ENCODE results near the gene PTPRG.
"Not testable (repeated sequence)": the region's sequence is repeated elsewhere in the genome, so short reads cannot be mapped to it uniquely, and the experiment has no call there.

The PTPRG gene

GRCh38 chr3:62036726-62037125, 475.4 kb downstream of the PTPRG start:
- DNase-seq: no peak

- DNase-seq: not testable (repeated sequence)
Measured at GRCh38 chr3:62038798-62039197, 477.4 kb downstream of the PTPRG start.

DNA sequence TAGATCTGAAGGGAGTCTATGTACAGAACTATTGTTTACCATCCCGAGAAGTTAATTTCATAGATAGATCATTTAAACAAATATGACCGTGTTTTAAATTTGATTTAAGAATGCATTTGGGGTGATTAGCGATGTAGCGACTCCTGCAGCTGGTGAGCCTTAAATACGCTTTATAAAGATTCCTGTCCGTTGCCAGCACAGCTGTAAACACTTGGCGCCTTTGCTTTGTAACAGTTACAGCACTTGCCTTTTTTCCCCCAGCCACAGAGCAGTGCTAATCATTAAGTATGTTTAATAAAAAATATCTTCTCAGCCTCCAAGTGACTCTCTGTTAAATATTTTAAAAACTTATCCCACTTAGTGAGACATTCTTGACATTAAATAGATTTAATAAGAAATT, 478.2 kb downstream of the PTPRG start:
- no peak for DNase-seq

DNA sequence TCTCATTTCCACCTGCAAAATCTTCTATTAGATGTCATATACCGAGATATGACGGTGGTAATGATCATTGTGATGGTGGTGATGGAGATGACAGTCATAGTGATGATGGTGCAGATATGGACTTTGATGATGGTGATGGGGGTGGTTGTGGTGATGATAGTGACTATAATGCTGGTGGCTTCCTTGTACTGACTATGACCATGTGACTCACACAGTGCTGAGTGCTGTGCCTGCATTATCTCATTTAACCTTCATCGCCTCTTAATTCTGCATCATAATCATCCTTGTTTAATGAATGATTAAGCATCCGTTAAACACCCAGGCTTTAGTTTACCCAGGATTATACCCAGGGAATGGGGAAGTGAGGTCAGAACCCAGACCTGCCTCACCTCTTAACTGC, 480.3 kb downstream of the PTPRG start:
- DNase-seq: no peak

GRCh38 chr3:62044874-62045411, 483.6 kb downstream of the PTPRG start:
- no peak for DNase-seq

GRCh38 chr3:62046326-62046725, 485.0 kb downstream of the PTPRG start:
- DNase-seq: no peak

- no peak for DNase-seq
Measured at GRCh38 chr3:62048577-62048976, 487.2 kb downstream of the PTPRG start.

DNA sequence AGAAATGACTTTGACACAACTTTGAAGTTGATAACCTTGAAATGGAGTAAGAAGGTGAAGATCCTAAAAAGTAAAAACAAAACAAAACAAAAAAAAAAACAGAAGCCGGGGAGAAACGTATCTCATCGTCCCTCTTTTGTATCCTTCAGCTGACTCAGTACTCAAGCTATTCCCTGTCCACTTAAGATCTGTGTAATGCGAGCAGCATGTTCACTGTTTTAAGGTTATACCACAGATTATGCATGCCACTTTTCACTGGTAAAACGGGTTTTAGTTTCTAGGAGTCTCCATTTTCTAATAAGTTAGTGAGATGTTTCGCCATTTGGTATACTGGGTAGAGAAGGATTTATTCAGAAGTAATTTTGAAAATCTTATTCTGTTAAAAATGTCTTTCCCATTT, 487.7 kb downstream of the PTPRG start:
- no peak for DNase-seq

DNA sequence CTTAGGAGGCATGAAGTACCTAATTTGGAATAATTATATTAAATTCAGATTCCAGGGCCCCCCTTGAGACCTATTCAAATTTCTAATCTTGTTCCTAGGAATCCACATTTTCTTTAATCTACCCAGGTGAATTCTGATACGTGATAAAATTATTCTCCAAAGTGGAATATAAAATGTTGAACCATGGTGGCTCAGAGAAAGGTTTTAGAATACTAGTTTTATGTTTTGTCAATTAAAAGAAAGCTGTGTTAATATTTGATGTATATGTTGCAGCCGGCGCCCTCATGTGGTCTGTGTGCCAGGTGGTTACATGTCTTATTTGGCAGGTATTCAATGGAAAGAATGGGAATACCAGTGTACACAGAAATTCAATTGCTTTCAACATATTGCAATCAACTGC, 490.1 kb downstream of the PTPRG start:
- DNase-seq: no peak

DNA sequence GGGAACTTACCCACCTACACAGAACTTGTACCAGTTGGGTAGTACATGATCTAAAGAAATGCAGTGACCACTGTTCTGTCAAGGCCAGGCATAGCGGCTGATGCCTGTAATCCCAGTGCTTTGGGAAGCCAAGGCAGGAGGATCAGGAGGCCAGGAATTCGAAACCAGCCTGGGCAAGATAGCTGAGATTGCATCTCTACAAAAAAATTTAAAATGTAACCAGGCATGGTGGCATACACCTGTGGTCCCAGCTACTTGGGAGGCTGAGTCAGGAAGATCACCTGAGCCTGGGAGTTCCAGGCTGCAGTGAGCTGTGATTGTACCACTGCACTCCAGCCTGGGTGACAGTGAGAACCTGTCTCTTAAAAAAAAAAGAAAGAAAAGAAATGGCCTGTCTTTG, 491.0 kb downstream of the PTPRG start:
- no peak for DNase-seq

DNA sequence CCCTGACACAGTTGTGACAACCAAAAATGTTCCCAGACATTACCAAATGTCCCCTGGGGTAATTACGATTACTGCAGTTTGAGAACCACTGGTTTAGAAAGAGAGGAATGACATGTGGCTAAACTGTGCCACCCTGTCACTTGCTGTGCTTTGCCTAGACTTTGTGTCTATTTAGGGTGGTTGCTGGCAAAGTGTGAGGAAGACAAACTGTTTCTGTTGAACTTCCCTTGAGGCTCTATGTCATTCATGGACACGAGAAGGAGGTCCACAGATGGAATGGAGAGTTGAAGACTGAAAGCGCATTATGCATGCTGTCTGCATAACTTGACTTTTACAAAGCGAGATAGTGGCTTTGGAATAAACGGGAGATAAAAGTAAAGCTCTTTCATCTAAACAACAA, 495.3 kb downstream of the PTPRG start:
- DNase-seq: no peak

DNA sequence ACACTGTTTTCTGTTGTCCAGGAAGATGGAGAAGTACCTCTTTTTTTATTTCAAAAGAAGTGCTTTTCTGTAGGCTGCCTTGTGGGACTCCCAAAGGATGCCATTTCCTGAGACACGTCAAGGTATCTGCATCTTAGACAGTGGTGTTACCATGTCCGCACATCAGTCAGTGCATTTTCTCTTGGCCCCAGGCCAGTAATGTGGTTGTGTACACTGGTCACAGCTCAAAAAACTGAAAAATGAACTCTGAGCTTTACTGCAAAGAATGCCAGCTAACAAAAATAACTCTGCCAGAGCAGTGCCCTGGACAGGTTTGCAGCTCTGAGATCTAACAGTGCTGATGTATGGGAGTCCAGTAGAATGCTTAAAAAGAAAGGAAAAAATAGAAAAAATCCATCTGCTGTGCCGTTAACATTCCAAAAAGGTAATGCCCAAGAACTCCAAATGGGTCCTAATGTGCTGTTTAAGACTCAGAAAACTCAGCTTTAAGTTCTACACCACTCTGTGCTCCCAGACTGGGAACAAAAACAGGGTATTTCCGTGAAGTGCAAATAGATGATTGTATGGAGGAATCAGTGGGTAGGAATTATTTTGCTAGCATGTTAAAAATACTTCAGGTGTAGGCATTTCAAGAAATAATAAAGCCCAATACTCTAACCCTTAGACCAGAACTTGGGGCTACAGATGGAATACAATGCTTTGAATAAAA, 496.1 kb downstream of the PTPRG start:
- DNase-seq: no peak

DNA sequence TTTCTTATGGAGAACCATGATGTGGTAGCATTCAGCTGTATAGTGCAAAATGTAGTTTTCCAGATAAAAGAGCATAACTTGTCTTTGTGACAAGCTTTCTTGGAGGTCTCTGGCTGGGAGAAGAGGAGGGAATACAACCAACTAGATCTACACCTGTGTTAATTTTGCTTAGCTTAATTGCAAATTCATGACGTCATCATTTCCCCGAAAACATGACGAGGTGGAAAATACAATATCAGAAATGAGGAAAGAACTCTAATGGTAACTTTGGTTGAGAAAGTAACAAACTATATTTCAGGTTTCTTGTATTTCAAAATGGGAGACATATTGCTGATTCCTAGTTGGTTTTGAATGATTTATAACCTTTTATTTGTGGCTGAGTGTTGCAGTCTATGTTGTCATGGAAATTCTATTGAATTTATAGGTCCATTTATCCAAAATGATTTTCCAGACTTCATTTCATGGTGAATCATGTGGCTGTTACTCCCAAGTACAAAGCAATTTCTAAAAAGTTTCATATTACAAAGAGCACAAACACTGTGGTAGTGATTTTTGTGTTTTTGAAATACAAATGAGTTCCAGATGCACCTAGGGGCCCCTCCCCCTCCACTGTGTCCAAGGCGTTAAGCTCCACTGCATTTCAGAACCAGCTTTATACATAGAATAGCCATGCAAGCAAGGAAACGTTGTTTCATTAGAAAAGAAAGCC, 504.8 kb downstream of the PTPRG start:
- DNase-seq: no peak

DNA sequence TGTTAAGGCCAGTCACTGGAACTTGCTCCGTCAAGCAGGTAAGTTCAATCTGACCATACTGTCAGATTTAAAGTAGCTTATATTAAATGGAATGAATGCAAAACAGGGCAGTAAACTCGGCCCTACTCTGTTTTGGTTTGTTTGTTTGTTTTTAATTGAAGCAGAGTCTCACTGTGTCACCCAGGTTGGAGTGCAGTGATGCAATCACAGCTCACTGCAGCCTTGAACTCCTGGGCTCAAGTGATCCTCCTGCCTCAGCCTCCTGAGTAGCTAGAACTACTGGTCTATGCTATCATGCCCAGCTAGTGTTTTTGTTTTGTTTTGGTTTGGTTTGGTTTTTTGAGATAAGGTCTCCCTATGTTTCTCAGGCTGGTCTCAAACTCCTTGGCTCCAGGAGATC, 507.0 kb downstream of the PTPRG start:
- DNase-seq: no peak

- peak in 1 of 58 donors; percentile 13 for DNase-seq
Measured at GRCh38 chr3:62070891-62071290, 509.5 kb downstream of the PTPRG start.

DNA sequence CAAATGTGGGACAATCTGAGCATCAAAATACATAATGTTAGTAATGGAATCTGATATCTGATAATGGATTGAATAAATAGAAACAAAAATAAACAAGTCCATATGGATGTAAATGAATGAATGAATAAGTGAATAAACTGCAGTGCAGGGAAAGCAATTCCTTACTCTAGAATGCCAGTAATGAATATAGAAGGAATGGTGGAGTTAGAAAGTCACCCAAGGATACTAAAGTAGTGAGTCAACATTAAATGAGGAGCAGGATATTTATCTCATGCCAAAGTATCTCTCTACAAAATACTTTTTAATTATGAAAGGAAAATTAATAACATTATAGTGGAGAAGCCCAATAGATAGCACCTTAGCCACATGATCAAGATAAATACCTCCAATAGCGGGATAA, 511.7 kb downstream of the PTPRG start:
- DNase-seq: no peak

DNA sequence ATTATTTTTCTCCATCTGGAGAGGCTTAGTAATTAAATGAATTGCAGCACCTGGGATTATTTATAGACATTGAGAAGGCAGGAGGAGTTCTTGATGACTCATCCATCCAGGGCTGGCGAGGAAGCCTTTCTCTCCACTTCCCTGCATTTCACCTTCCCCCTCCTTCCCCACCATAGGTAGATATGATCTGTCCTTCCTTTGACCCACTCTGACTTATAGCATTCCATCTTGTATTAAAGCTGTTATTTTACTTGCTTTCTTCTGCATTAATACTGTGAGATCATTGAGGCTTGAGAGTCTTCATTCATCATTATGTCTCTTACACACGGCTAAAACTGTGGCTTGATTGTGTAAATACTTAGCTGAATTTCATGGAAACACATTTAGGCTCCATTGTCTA, 523.2 kb downstream of the PTPRG start:
- DNase-seq: no peak

DNA sequence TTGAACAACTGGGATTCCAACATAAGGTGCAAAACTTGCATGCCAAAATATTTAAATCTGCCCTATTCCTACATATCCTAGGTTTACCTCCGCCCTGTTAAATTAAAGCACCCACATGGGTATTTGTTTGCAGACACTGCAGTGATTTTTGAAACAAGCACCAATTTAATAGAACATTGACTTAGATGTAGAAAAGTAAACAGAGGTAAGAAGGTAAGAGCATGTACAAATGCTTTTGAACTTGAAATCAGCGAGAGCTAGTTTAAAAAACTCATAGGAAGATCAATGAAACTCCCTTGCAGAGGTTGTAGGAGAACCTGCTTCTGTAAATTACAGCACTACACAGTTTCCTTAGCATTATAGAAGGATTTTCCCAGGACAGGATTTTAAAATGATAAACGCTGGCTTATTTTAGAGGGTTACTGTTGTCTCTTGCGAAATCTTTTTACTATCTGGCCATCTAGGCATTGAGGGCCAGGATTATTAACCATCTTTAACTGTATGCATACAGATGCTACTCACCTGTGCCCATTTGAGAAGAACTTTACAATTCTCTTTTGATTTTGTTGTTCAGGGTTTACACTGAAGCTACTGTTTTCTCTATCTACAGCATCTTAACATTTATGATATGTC, 527.2 kb downstream of the PTPRG start:
- DNase-seq: no peak

DNA sequence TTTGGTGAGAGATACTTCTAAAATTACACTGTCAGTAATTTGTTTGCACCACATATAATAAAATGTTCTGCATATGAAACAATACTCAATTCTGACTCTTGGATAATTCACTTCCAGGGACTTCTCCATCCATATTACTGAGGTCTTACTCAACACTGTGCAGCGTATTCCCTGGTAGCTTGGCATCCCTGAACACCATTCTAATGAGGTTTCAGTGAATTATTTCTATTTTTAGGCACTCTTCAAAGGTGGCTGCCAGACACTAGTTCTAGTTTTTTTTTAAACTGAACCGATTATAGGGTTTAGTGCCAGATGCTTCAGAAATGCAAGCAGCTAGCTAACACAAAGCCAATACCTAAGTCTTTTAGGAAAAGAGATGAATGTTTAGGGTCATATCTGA, 528.7 kb downstream of the PTPRG start:
- no peak for DNase-seq

DNA sequence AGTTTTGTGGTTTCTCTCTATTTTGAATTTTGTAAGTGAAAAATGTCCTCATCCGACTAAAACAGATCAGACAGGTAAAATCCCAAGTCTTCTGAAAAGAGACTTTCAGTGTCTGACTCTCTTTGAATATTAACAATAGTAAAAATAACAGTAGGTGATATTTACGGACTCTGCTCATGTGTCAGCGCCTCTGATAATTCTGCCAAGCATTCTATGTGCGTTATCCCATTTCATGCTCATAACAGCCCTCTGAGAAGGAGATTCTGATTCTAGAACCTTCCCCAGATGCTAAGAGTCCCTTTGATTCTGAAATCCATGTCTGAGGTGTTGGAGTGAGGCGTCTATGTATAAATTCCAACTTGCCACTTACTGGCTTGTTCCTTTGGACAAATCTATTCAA, 529.1 kb downstream of the PTPRG start:
- no peak for DNase-seq

DNA sequence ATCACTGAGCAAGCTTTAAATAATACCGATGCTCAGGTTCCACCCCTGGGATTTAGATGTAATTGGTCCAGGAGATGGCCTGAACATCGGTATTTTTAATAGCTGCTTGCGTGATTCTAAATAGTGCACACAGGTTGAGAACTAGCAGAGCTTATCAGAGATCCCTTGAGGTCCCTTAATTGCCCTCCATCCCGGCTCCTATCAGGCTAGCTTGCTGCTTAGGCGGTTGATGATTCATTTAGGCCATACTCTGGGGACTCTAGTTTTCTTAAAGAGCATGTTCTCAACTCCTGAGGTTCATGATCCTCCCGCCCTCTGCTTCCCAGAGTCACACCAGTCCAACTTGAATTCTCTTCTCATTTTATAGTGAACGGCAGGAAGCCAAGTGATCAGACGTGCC, 531.7 kb downstream of the PTPRG start:
- no peak for DNase-seq

GRCh38 chr3:62094461-62094860, 533.1 kb downstream of the PTPRG start:
- peak in 1 of 58 donors; percentile 0 for DNase-seq

GRCh38 chr3:62095080-62095479, 533.7 kb downstream of the PTPRG start:
- DNase-seq: no peak

Data from anterior cingulate cortex (tissue), 58 donors.